GM19372 (cell line): ENCODE measurements around the gene JAK1.

Source experiments
- ATAC-seq: cut with Tn5 transposase; IDR thresholded peaks from one replicate; pipeline ENCODE4 v1.9.1; 2021; ENCODE audit warnings: mild to moderate bottlenecking, low read depth, moderate library complexity; ENCODE audit not compliant: unreplicated experiment

The JAK1 gene

GRCh38 chr1:64980745-64981600 is 14.6 kb upstream of the JAK1 start:
- ATAC-seq: no peak

- no peak for ATAC-seq
Observed at GRCh38 chr1:64979358-64979757, 13.0 kb upstream of the JAK1 start.

GRCh38 chr1:64976361-64976760 is 10.0 kb upstream of the JAK1 start:
- no peak for ATAC-seq

GRCh38 chr1:64975740-64976139 is 9.4 kb upstream of the JAK1 start:
- no peak for ATAC-seq

GRCh38 chr1:64975127-64975526 is 8.8 kb upstream of the JAK1 start:
- ATAC-seq: no peak

- ATAC-seq: no peak
Observed at GRCh38 chr1:64974288-64974825, 8.0 kb upstream of the JAK1 start.

GRCh38 chr1:64973061-64973647 is 6.8 kb upstream of the JAK1 start:
- no peak for ATAC-seq

GRCh38 chr1:64969305-64970046 is 3.1 kb upstream of the JAK1 start:
- ATAC-seq: no peak

GRCh38 chr1:64967381-64967780 is 1.0 kb upstream of the JAK1 start:
- ATAC-seq: no peak

- ATAC-seq: peak; percentile 44
Observed at GRCh38 chr1:64965366-64966157, 787 bp downstream of the JAK1 start.

- ATAC-seq: no peak
Observed at GRCh38 chr1:64963466-64963865, 2.9 kb downstream of the JAK1 start.

GRCh38 chr1:64962441-64962840 is 3.9 kb downstream of the JAK1 start:
- no peak for ATAC-seq

- no peak for ATAC-seq
Observed at GRCh38 chr1:64961923-64962322, 4.4 kb downstream of the JAK1 start.

- peak; percentile 44 for ATAC-seq
Observed at GRCh38 chr1:64960731-64961130, 5.6 kb downstream of the JAK1 start.

- ATAC-seq: no peak
Observed at GRCh38 chr1:64959986-64960385, 6.4 kb downstream of the JAK1 start.

GRCh38 chr1:64956733-64957441 is 9.5 kb downstream of the JAK1 start:
- ATAC-seq: peak; percentile 78

- no peak for ATAC-seq
Observed at GRCh38 chr1:64956010-64956640, 10.2 kb downstream of the JAK1 start.

GRCh38 chr1:64955097-64956009 is 11.0 kb downstream of the JAK1 start:
- ATAC-seq: no peak
